NCI-H187 (cell line): ENCODE data around the gene FAM200A.
"Not testable (repeated sequence)": the region's sequence is repeated elsewhere in the genome, so short reads cannot be mapped to it uniquely, and the experiment has no call there.

Experiments used
- DNase-seq, 2 experiments: peaks; one replicate each; lab custom pipeline; 2025; lab: John Stamatoyannopoulos, UW

FAM200A gene

GRCh38 chr7:99559175-99559915 lies 7.4 kb upstream of the FAM200A start:
- DNase-seq: no peak

- peak; percentile 81 to 93 for DNase-seq
These were observed 6.6 kb upstream of the FAM200A start, which contains the start of gene ZNF655 for GRCh38 chr7:99558306-99559174. TSS of gene ZNF655 (plus strand) at chr7:99558642. CDS start at chr7:99560560, 1,918 bp downstream.

- DNase-seq: no peak
These were observed 6.0 kb upstream of the FAM200A start for GRCh38 chr7:99557940-99558305.

GRCh38 chr7:99557196-99557607 lies 5.3 kb upstream of the FAM200A start:
- DNase-seq: no peak

- DNase-seq: no peak
These were observed 3.0 kb upstream of the FAM200A start for GRCh38 chr7:99554939-99555338.

- no peak for DNase-seq
These were observed 1.1 kb upstream of the FAM200A start for GRCh38 chr7:99553039-99553438.

GRCh38 chr7:99551334-99551733 lies 580 bp downstream of the FAM200A start:
- no peak for DNase-seq

- not testable (repeated sequence) for DNase-seq
These were observed 2.4 kb downstream of the FAM200A start for GRCh38 chr7:99549545-99549944.

- not testable (repeated sequence) for DNase-seq
These were observed 6.6 kb downstream of the FAM200A start for GRCh38 chr7:99545308-99545707.

- no peak for DNase-seq
These were observed 8.0 kb downstream of the FAM200A start for GRCh38 chr7:99543916-99544315.

GRCh38 chr7:99543081-99543671 lies 8.7 kb downstream of the FAM200A start:
- no peak for DNase-seq

- DNase-seq: no peak
These were observed 10.7 kb downstream of the FAM200A start for GRCh38 chr7:99541212-99541611.

GRCh38 chr7:99540542-99540941 lies 11.4 kb downstream of the FAM200A start:
- DNase-seq: no peak

- no peak for DNase-seq
These were observed 12.6 kb downstream of the FAM200A start for GRCh38 chr7:99539213-99539811.

GRCh38 chr7:99535667-99536066 lies 16.2 kb downstream of the FAM200A start:
- no peak for DNase-seq

GRCh38 chr7:99531354-99531765 lies 20.6 kb downstream of the FAM200A start:
- no peak for DNase-seq

GRCh38 chr7:99525713-99526440 lies 26.0 kb downstream of the FAM200A start:
- DNase-seq: no peak

- no peak for DNase-seq
These were observed 30.5 kb downstream of the FAM200A start for GRCh38 chr7:99521399-99521798.

GRCh38 chr7:99514050-99514449 lies 37.9 kb downstream of the FAM200A start:
- DNase-seq: no peak

GRCh38 chr7:99505324-99505662 lies 46.6 kb downstream of the FAM200A start:
- no peak for DNase-seq

- DNase-seq: peak; percentile 95 to 99
These were observed 47.2 kb downstream of the FAM200A start, which contains the start of gene ZKSCAN5 for GRCh38 chr7:99504603-99505323. TSS of gene ZKSCAN5 (plus strand) at chr7:99504662. CDS start at chr7:99506045, 1,383 bp downstream.
